GDM1 (cell line): ENCODE measurements around the gene GAS2L2.
"Not testable (repeated sequence)": the region's sequence is repeated elsewhere in the genome, so short reads cannot be mapped to it uniquely, and the experiment has no call there.

ENCODE experiments used
- DNase-seq: peaks from one replicate; lab custom pipeline; 2025; lab: John Stamatoyannopoulos, UW

GAS2L2 gene

DNA sequence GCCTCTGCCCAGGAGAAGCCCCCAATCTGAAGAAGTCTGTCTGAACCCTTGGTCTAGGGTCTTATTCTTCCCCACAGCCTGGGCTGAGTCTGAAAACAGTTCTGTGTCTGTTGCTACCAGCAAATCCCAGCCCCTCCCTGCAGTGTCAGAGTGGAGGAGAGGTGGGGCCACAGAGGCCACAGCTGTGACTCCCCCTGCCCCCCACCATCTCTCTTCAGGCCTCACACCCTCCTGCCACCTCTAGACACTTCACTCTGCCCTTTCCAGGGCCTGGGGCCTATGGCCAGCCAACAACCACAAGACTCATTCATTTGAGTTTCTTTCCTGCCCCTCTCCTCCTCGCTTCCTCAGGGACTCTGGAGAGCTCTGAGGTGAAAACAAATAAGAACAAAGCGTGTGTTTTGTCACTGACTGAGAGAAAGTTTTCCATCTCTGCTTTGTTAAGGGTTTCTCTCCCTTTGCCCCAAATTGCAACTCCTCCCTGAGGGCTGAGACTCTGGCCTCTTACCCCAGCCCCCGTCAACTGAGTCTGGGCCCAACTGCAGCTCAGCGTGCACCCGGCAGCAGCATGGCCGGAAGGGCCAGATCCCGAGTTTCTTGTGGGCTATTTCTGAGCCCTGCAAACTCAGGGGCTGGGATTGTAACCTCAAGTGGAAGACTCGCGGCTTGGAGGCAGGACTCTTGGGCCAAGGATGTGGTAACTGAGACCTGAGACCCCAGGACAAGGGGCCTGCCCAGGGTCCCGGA is 20.8 kb upstream of the GAS2L2 start:
- DNase-seq = peak; percentile 25

DNA sequence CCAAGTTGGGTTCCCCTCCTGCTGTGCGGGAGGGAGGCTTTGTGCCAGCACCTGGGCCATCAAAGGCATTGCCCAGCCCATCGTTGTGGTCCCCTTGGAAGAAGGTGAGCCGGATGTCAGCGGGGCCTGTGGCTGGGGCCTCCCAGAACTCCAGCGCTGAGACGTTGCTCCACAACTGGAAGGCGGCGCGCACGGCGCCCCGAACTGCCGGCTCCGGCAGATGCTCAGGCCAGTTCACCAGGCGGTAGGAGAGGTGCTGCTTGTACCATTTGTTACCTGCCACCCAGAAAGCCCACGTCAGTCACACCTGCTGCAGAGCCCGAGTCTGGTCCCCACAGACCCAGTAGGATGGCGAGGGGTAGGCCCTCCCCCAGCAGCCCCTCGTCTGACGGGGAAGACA is 20.1 kb upstream of the GAS2L2 start:
- DNase-seq = no peak

DNA sequence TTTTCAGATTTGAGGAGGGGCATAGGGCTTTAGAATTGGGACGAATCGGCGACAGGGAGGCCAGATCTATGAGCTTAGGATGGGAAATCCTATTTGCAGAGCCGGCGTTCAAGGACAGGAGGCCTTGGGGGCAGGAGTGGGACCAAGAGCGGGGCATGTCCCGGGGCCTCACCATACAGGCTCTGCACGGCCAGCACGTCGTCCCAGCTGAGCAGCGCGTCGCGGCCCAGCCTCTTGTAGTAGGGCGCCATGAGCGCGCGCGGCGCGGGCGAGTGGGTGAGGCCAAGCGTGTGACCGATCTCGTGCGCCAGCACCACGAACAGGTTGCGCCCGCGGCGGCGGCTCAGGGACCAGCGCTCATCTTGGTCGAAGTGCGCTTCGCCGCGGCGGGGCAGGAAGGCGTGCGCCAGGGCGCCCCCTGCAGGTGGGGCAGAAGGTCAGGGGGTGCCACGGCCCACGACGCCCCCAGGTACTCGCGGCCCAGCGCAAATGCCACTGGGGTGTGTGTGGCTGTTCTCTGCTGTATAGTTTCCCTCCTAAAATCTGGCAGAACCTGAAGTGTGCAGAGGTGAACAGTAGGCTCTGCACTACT is 17.0 kb upstream of the GAS2L2 start:
- no peak for DNase-seq

DNA sequence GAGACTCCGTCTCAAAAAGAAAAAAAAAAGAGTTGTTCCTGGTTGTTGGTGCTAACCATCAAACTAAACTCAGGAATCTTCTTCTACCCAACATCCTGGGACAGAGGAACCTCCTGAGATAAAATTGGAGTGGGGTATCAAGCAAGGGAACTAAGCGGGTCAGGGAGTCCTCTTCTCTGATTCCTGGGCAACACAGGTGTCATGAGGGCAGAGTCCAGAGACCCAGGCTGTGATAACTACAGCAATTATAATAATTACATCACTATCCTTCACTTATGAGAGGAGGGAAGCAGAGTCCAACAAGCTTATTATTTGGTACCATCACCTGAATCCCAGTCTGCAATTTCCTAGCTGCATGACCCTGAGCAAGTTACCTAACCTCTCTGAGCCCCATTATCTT is 15.8 kb upstream of the GAS2L2 start:
- no peak for DNase-seq

DNA sequence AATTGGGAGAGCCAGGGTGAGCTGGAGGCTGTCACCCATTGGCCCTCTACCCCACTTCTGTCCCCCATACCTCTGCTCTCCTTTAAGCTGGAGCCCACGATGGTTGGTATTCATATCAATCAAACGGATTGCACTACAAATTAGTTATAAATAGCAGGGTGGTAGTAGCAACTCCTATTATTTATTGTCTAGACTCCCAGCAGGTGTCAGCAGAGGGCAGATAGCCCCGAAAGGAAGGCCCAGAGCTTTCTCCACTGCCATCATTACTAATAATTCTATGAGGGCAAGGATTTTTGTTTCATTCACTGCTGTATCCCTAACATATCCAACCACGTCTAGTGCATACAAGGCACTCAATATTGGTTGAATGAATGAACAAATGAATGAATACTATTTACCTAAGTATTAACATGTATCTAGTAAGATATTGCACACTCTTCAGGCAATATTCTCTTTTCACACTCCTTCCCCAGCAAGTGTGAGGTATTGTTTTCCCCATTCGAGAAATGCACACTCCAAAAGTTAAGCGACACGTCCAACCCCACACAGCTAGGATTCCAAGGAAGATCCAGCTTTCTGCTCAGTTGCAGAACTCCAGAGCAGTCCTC is 14.0 kb upstream of the GAS2L2 start:
- DNase-seq = no peak

DNA sequence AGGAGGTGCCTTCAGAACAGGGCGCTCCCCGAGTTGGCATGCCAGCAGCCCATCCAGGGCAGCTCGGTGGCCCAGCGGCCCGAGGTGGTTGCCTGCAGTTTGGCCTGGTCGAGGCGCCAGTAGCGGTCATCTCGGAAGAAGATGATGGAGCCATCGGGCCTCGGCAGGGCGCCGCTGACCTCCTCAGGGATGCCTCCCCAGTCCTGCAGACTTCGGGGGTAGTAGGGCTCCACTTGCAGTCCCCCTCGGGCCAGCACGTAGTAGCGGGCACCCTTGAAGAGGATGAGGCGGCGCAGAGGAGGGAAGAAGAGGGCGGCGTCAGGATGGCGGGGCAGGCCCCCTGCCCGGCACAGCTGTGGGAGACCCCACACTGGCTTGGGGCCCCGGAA is 13.4 kb upstream of the GAS2L2 start:
- DNase-seq = no peak

DNA sequence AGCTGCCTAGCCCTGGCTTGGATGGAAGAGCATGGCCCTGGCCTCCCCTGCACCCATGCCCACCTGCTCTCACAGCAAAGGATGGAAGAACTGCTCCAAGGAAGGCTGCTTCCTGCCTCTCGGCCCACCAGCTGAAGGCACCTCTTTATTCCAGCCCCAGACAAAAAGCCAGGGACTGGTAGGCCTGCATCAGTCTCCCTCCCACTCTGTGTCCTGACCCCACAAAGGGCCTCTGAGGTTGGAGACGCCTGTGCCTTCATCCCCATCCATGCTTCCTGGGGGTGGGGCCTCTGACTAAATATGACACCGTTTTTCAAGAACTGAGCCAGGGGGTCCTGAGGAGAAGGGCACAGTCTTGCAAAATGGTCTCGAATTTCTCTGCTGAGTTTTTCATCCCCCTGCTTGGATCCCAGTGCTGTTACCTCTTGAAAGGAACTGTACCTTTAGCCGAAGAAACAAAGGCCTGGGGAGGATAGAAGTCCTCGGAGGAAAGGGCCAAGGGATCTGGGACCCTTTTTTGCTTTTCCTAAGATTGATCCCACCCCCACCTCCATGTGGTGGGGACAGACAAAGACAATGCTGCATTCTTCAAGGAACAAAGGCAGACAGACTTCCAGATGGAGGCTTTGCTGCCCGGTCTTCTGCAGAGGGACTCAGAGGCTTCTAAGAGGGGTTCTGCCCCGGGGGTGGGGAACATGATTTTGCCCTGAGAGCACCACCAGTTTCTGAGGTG is 12.9 kb upstream of the GAS2L2 start:
- no peak for DNase-seq

DNA sequence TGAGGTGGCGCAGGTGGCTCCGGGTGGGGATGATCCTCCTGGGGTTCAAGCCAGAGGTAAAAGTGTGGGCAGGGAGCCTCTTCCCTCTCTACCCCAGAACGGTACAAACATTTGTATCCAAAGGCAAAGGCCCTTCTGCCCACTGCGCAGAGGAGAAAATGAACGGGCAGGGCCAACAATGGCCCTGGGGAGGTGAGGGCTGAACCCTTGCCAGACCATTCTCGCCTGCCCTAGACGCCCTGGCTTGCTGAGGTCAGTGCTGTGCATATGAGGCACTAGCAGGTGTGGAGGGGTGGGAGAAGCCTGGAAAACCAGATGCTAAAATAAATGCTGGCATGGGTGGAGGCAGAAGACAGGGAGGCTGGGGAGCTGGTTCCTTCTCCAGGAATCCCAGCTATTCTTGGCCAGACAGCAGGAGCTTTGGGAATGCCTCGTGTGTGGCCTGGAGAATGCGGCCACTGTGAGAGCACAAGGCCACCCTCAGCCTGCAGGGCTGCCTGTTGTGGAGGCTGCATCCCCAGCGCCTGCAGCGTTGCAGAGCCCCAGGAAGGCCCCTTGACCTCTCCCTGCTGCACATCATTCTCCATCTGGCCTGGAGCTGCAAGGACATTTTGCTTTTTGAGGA is 12.2 kb upstream of the GAS2L2 start:
- DNase-seq = no peak

DNA sequence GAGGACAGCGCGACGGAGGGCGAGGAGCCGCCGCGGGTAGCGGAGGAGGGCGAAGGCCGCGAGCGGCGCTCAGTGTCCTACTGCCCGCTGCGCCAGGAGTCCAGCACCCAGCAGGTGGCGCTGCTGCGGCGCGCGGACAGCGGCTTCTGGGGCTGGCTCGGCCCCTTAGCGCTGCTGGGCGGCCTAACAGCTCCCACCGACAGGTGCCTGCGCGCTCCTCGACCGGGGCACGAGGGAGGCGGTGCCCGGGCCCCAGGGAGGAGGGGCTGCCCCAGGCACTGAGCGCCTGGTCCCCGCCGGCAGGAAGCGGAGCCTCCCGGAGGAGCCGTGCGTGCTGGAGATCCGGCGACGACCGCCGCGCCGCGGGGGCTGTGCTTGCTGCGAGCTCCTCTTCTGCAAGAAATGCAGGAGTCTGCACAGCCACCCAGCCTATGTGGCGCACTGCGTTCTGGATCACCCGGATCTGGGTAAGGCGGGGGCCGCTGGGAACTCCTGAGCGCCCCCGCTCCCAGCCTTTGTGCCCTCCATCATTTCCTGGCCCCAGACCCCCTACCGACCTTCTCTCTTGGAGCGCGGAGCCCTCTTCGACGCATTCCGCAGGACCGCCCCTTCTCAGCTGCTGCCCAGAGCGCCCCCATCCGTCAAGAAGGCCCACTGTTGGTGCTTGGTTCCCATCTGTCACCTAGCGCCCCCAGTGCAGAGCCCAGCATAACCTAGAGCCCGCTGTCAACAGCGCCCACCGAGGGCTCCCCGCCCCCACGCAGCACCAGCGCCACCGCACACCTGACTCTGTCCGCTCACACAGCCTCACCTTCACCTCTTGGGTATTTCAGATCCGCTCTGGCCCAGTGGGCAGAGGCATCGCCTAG is 11.3 kb upstream of the GAS2L2 start:
- DNase-seq = peak; percentile 92

DNA sequence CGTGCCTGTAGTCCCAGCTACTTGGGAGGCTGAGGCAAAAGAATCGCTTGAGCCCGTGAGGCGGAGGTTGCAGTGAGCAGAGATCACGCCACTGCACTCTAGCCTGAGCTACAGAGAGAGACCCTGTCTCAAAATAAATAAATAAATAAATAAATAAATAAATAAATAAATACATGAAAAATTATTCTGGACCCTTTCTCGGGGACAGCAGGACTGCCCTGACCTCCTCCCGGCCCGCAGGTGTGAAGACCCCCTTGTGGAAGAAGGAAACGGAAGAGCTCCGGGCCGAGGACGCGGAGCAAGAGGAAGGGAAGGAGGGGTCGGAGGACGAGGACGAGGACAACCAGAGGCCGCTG is 10.7 kb upstream of the GAS2L2 start:
- DNase-seq = no peak

DNA sequence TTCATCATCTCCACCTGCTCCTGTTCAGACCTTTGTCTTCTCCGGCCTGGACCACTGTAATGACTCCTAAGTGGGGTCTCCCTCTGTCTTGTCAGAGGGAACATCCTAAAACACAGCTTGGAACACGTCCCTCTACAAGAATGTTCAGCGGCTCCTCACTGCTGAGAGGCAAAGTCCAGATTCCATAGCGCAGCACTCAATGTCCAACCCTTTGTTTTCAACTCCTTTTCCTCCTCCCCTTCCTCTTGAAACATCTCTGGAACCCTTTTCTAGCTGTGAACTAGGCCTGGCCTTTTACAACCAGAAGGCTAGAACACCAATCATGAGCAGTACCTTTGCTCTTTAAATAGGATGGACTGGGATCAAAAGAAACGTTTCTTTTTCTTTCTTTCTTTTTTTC is 8.6 kb upstream of the GAS2L2 start:
- DNase-seq = no peak

DNA sequence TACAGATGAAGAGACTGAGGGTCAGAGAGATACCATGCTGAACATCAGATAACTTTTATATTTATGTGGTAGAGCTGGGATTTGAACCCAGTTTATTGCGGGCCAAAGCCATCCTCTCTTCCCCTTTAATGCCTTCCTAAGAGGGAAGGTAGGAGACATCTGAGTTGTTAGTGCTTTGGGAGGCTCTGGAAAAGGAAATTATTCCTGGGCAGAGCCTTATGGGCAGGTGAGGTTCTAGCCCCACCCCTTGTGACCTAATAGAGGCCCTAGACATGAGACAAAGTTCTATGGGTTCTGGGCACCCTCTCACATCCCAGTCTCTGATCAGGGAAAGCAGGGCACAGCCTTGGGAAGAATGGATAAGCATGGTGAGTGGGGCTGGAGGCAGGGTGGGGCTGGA is 7.5 kb upstream of the GAS2L2 start, which contains the start of gene C17orf50:
Gene C17orf50 (plus strand): TSS at position 301 of the 400 bp plus-strand sequence. CDS start 55 bp downstream, at position 356.
- no peak for DNase-seq

DNA sequence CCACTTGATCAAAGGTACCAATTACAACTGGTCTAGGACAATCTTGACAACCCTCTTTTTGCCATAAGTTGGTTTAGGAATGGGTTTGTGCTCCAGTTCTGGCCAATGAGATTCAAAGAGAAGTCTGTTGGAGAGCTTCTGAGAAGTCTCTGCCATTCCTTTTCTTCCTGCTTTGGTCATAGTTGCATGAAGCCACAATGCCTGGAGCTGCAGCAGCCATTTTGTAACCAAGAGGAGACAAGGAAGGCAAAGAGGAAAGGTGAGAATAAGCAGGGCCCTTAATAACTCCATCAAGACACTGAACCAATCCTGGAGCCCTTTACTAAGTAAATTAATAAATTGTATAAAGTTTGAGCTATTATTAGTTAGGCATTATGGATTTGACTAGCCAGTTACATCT is 4.2 kb upstream of the GAS2L2 start:
- no peak for DNase-seq

DNA sequence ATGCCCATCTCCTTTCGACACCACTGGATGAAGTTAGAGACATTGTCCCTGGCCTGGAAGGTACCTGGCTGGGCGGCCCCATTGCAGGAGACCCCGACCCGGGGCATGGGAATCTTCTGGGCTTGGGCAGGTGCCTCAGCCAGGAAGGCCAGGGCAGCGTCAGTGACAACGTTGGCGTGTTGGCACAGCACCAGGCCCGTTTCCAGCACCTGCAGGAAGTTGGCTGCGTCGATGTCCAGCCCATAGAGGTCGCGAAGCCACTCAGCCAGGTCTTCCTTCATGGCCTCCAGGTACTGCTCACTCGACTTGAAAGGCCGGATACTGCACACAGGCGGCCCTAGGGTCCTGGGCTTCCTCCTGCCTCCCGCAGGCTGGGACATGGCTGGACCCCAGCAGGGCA is 568 bp downstream of the GAS2L2 start:
- no peak for DNase-seq

DNA sequence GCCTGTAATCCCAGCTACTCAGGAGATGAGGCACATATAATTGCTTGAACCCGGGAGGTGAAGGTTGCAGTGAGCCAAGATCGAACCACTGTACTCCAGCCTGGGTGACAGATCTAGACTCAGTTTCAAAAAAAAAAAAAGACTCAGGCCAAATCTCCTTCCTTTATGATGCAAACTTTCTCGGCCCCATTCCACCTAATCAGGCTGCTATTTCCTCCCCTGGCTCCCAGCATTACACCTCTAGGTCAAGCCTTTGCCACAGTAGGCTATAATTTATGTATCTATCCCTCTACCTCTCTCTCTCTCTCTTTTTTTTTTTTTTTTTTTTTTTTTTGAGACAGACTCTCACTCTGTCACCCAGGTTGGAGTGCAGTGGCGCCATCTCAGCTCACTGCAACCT is 1.5 kb downstream of the GAS2L2 start:
- not testable (repeated sequence) for DNase-seq

DNA sequence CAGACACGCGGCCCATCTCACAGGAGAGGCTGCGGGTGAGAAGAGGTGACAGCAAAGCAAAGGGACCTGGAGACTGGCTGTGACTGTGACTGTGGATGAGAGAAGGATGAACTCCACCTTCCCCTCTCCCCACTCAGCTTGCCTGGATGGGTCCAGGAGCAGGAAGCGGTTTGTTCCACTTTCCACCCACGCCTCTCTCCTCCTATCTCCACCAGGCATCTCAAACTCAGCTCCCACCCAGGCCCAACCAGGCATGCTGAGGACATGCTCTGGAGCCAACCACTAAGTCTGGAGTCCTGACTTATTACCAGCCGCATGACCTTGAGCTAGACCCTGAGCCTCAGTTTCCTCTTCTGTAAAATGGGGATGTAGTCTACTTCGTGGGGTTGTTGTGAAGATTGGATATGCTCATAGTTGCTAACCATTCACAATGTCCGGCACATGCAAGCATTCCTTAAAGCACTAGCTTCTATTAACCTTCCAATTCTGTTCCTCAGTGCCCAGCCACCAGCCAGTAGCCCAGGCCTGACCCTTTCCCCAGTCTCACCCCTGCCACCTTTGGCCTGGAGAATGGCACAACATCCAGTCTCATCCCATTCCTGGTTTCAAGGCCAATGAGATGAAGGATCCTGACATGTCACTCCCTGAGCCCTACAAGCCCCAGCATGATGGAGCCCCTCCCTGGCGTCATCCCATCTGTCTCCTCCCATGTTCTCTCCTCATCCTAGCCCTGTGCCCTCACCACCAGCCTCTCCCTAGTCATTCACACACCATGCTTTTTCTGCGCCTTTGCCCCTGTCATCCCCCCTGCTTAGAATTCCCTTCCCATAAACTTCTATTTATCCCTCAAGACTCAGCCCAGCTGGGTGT is 2.3 kb downstream of the GAS2L2 start:
- DNase-seq = no peak

DNA sequence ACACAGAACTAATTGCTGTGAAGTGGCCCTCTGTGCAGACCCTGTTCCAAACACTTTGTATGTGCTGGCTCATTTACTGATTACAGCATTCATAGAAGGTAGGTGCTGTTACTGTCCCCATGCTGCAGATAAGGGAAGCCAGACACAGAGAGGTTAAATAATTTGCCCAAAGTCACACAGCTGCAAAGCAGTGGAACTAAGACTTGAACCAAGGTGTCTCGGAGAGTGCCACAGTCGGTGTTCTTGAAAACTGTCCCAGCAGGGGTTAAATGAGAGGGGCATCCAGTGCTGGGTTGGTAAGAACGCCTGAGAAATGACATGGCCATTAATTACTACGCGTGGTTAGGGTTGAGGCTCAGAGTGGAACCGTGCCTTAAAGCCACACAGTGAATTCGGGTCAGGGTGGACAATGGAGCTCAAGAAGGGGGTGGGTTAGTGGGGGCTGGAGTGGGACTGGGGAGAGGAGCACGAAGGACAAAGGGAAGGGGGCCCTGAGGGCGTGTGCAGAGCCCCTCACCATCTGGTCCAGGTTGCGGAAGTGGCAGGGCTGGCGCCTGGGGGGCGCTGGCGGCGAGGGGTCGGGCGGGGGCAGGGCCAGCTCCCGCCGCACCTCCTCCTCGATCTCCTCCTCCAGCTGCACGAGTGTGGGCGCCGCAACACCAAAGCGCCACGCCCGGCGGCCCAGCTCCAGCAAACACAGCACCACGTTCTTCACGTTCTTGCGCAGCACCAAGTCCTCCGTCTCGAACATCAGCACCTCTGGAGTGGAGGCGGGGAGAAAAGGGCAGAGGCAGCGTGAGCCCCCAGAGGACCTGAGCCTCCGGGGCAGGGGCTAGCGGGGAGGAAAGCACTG is 3.3 kb downstream of the GAS2L2 start:
- DNase-seq = no peak

DNA sequence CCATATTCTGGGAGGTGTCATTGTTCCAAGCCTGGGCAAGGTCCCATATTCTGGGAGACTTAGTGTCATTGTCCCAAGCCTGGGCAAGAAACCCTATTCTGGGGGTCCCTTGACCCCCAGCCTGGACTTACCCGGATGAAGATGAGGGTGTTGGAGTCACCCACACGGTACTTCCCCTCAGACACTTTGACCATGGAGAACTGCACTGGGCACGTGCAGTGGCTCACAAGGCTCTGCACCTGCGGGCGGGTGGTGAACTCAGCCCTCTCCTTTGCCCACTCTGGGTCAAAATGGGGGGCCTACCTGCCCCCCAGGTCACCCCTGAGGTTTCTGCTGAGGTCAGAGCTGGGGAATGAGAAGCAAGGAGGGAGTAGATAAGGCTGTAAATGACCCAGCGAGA is 4.1 kb downstream of the GAS2L2 start:
- DNase-seq = no peak

DNA sequence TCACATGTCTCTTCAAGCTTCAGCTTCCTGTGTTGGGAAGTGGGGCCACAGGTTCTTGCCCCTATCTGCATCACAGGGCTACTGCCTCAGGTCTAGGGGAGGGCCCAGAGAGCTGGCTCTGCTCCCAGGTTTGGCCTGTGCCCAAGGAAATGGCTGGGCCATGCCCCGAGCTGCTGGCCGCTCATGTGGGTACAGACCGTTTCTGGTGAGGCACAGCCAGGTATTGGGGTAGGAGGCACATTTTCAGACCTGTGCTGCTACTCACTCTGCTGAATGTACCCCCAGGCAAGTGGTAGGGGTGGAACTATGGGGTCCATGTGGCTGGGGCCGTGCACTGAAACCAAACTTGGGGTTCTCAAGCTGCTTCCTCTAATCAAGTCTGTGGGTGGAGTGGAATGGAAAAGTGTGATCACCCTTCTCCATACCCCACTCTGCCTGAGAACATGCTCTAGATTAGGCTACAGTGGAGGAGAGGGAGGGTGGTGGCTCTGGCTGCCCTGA is 4.6 kb downstream of the GAS2L2 start:
- no peak for DNase-seq
